ENCODE measurements around the gene RALGDS. TPM values are rescaled to one million over a fixed set of nuclear protein-coding genes. Genes with fewer than 3 reads are reported as not detected.

Gene RALGDS
- total and polyA plus RNA-seq, 2 of the 13 experiments (the other 11 are each of a cell fraction or from before 2014, with no cell fraction given), result 12.9 to 25.5 TPM

DNA sequence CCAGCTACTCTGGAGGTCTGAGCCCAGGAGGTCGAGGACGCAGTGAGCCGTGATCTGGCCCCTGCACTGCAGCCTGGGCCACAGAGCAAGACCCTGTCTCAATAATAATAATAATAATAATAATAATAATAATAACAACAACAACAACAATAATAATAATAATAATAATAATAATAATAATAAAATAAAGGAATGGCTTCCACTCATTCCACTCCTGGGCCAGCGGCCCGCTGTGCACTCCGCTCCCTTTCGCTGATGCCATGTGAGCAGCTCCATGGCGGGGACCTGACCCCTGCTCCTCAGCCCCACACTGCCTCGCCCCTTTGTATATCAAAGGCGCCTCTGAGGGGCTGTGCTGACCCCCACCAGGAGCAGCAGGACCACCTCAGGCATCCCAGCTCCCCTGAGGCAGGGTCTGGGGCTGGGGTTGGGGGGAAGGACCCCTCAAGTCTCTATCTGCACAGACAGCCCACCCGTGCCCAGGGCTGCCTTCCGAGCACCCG lies 22.6 kb upstream of the RALGDS start (continued):
- no peak for TF ChIP-seq ZNF121 (CRISPR knock-in tag; IDR thresholded peaks at IDR 0.05)
- no peak for TF ChIP-seq ZNF605 (CRISPR knock-in tag; IDR thresholded peaks at IDR 0.05)
- no peak for TF ChIP-seq JUN (CRISPR knock-in tag; IDR thresholded peaks at IDR 0.05)
- no peak for TF ChIP-seq ZNF670 (CRISPR knock-in tag; IDR thresholded peaks at IDR 0.05; ENCODE audit: borderline replicate concordance)
- no peak for TF ChIP-seq HNRNPH1 (optimal IDR thresholded peaks at IDR 0.05; ENCODE audit: low read depth, low read length)
- no peak for TF ChIP-seq ZNF83 (CRISPR knock-in tag; IDR thresholded peaks at IDR 0.05; ENCODE audit: borderline replicate concordance)
- no peak for TF ChIP-seq ZNF275 (CRISPR knock-in tag; IDR thresholded peaks at IDR 0.05; ENCODE audit: borderline replicate concordance)

DNA sequence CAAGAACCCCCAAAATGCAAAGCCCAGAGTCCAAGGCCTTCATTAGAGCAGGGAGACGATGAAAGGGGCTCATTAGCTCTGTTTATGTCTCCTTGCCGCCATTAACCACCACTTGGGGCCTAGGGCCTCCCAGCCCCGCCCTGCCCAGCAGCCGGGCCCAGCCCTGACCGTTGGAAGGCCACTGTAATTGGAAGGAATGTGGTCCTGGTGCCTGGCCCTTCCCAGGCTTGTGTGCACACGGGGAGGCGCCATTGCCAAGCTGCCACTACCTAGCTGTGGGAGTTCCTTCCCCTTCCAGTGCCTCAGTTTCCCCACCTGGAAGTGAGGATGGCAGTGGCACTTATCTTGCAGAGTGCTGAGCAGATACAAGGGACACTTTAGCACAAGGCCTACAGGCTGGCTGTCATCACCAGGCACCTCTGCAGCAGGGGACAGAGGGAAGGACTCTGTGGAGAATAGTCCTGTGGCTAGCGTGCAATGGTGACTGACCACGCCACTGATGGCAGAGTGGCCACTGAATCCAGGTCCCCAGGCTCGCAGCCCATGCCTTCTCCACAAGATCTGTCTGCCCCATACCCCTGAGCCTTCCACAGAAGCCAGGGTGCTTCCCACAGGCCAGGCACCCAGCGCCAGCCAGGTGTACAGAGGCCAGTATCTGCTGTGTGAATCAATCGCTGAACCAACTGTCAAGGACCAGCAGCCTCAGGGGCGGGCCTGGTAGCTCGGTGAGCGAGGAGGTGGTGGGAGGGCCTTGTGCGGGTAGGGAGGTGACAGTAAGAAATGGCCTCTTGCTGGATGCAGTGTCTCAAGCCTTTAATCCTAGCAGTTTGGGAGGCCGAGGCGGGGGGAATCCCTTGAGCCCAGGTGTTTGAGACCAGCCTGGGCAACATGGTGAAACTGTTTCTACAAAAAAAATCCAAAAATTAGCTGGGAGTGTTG lies 21.9 kb upstream of the RALGDS start:
- Histone ChIP-seq H4K20me1 (ENCODE audit: insufficient read depth, low read length) (peaks cover 10% of the 10 kb centered on the region; the same call in 1 of the 2 replicates), H3K4me3 (replicated peaks in 1 of 3; ENCODE audit: insufficient read depth in 1 of 3, low read depth in 2 of 3, low read length in 3 of 3) (no peak overlapping the region), H3K4me2 (ENCODE audit: low read depth, low read length) (no peak overlapping the region), H3K9ac (ENCODE audit: insufficient read depth, low read depth, low read length) (no peak overlapping the region), H3K79me2 (ENCODE audit: insufficient read depth, low read length) (peaks cover 6% of the 10 kb centered on the region), H3K27me3 (ENCODE audit: control insufficient read depth in 1 of 2, insufficient read depth in 2 of 2, low read length in 2 of 2) (no peaks in the 10 kb centered on the region; a peak in 1 of 5 replicates), H3K36me3 (replicated peaks in 1 of 2; ENCODE audit: control insufficient read depth in 1 of 2, insufficient read depth in 2 of 2, low read length in 2 of 2) (no peaks in the 10 kb centered on the region), H2AFZ (ENCODE audit: low read length) (no peak overlapping the region), H3K9me3 (ENCODE audit: low read length) (no peaks in the 10 kb centered on the region), H3K27ac (ENCODE audit: extremely low read length, insufficient read depth, low read length) (no peak overlapping the region), H3K4me1 (ENCODE audit: insufficient read depth, low read length) (peaks cover 66% of the 10 kb centered on the region)
- POLR2A ChIA-PET, result interaction anchor here (1.2 to 2.3 kb wide), 3 partner anchors 7 to 316 kb away, joined by 3 to 14 read pairs (median 3); partner anchors contain the start of gene CACFD1
- CTCF ChIA-PET (ENCODE audit: low intra/inter-chr PET ratio, low total read pairs), result no interaction called here
- intact Hi-C loops (cut with micrococcal nuclease; ENCODE audit: unreplicated experiment) (no loop called here), in situ Hi-C loops (cut with HindIII; ENCODE audit: extremely low pct_ligation_motif_present, low pct_unique_long_range_greater_than_20kb) (loop anchor here (10.0 kb wide), 1 partner anchor 98 kb away; no protein-coding TSS in a partner anchor)
- TF ChIP-seq NRL (CRISPR knock-in tag; IDR thresholded peaks at IDR 0.05; ENCODE audit: borderline replicate concordance) (0 out of 2 replicates have a peak, but pooled peaks have one; percentile 13), MIER3 (CRISPR knock-in tag; IDR thresholded peaks at IDR 0.05; ENCODE audit: borderline replicate concordance) (no peak), HNF4A (CRISPR knock-in tag; IDR thresholded peaks at IDR 0.05) (no peak), CHCHD3 (CRISPR knock-in tag; IDR thresholded peaks at IDR 0.05) (no peak)
- TF ChIP-seq, protein P1, sequence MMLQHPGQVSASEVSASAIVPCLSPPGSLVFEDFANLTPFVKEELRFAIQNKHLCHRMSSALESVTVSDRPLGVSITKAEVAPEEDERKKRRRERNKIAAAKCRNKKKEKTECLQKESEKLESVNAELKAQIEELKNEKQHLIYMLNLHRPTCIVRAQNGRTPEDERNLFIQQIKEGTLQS (CRISPR knock-in tag; IDR thresholded peaks at IDR 0.05), result no peak
- TF ChIP-seq, protein P2, sequence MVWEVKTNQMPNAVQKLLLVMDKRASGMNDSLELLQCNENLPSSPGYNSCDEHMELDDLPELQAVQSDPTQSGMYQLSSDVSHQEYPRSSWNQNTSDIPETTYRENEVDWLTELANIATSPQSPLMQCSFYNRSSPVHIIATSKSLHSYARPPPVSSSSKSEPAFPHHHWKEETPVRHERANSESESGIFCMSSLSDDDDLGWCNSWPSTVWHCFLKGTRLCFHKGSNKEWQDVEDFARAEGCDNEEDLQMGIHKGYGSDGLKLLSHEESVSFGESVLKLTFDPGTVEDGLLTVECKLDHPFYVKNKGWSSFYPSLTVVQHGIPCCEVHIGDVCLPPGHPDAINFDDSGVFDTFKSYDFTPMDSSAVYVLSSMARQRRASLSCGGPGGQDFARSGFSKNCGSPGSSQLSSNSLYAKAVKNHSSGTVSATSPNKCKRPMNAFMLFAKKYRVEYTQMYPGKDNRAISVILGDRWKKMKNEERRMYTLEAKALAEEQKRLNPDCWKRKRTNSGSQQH (CRISPR knock-in tag; IDR thresholded peaks at IDR 0.05; ENCODE audit: low read depth), result no peak
- DNase-seq (ENCODE audit: low spot score), result no peak
- BruUV-seq (replicated peaks), result no TSS peak
- FAIRE-seq, result no peak
- ATAC-seq, result no peak
- 70% methylated on average over 11 of the region's 18 CpGs for WGBS (ENCODE audit: low lambda C conversion rate)
